Left lung (tissue), 10 donors: Measurements from ENCODE around the gene CHPF2. TPM values are rescaled to one million over a fixed set of nuclear protein-coding genes. Genes with fewer than 3 reads are reported as not detected.

Source experiments
- ATAC-seq: fragments of 200-7000 bp; cut with Tn5 transposase; one replicate; pipeline ENCODE4 v1.9.1; 2020; ENCODE audit warnings: moderate library complexity
- DNase-seq, 4 donors: peaks; one replicate each; pipeline ENCODE4 v3.0.0-alpha.2; 2013 to 2020
- H3K27ac ChIP-seq, 2 donors: fragments of 200-600 bp; sonication (generic) in 1 of 2; one replicate each; pipeline versions ENCODE4 v1.5.0 to v1.8.0; 2020 to 2021
- H3K27me3 ChIP-seq, 2 donors: fragments of 200-600 bp; sonication (generic) in 1 of 2; one replicate each; pipeline versions ENCODE4 v1.5.0 to v1.8.0; 2020 to 2021
- H3K36me3 ChIP-seq, 2 donors: fragments of 200-600 bp; sonication (generic) in 1 of 2; one replicate each; pipeline versions ENCODE4 v1.5.0 to v1.8.0; 2020 to 2021
- H3K4me1 ChIP-seq, 2 donors: fragments of 200-600 bp; one replicate each; pipeline ENCODE4 v1.8.0; 2021
- H3K4me3 ChIP-seq, 2 donors: fragments of 200-600 bp; sonication (generic) in 1 of 2; one replicate each; pipeline versions ENCODE4 v1.5.0 to v1.8.0; 2020 to 2021; ENCODE audit warnings: mild to moderate bottlenecking in 1 of 2
- H3K9me3 ChIP-seq, 2 donors: fragments of 200-600 bp; sonication (generic) in 1 of 2; one replicate each; pipeline versions ENCODE4 v1.5.0 to v1.8.0; 2020 to 2021
- CTCF ChIP-seq, 2 donors: fragments of 200-600 bp; sonication (generic) in 1 of 2; IDR thresholded peaks; one replicate each; pipeline versions ENCODE4 v1.5.0 to v1.8.0; 2021; ENCODE audit warnings: antibody characterized with exemption in 2 of 2
- intact Hi-C, 2 donors: fragments of 100-400 bp; cut with DNase I; formaldehyde crosslinking; loops; one replicate each; pipeline versions ENCODE4 v1.11.2 to v1.14.2; 2022
- polyA plus RNA-seq, 6 donors: library from polyadenylated mRNA; unstranded; fragments of 120-200 nt; gene quantifications; one replicate each; pipeline ENCODE4 v1.2.1, GENCODE V29; 2013; ENCODE audit not compliant: insufficient read length in 6 of 6
- total RNA-seq, 2 donors: library from RNA; stranded (reverse); fragmentation: NEBNext Ultra II Directional; extraction: Animal tissue kit (Norgen Biotek cat#: 25700); gene quantifications; one replicate each; pipeline ENCODE4 v1.2.1, GENCODE V29; 2021
- donor health status: DM: no; HTN: yes; CAD: no.
- donor health status: DM: no; HTN: no; CAD: no.

CHPF2 gene
- total and polyA plus RNA-seq, 8 donors: 18.1 to 53.8 (median 23.0) TPM

DNA sequence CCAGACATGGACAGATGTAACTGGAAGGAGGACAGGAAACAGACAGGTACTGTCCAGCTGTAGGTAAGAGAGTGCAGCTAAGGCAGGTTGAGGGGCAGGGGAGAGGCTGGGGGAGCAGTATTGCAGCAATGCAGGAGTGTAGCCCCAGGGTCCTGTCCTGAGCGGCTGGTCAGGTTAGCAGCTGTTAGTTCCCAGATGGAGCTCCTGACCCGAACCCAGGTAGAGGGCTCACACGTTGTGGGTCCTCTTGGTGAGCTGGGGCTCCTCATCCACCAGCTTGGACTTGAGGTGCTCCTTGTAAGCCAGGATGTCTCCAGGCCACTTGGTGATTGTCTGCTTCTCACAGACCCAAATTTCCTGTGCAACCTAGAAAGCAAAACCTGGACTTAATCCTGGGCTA is 18.5 kb upstream of the CHPF2 start:
- ATAC-seq (no peak), DNase-seq (no peak)
- H3K9me3 ChIP-seq: no peaks in the 10 kb centered on the region
- no peaks in the 10 kb centered on the region for H3K27me3 ChIP-seq
- H3K36me3 ChIP-seq: peaks cover 0 to 72% of the 10 kb centered on the region in 2 donors
- no peak for TF ChIP-seq CTCF (IDR thresholded peaks at IDR 0.05)
- H3K27ac ChIP-seq: no peak overlapping the region
- H3K4me1 ChIP-seq: no peaks in the 10 kb centered on the region
- no peak overlapping the region for H3K4me3 ChIP-seq
- intact Hi-C loops: no loop called here

DNA sequence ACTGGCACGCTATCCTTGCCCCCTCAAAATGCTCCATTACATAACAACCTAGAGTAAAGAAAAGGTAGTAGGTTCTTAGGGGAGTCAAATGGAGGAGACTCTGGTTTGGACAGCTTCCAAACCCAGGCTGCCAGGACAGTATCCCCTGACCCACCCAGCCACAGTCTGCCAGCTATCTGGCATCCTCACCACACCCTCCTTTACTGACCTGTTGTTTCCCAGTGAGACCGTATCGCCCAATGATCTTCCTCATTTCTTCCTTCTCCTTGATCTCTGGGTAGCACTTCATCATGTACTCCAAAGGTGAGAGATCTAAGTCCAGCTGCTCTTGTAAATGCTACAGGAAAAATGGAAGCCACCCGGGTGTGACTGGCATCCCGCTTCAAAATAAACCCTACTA is 16.9 kb upstream of the CHPF2 start:
- peaks cover 0 to 87% of the 10 kb centered on the region in 2 donors for H3K36me3 ChIP-seq
- intact Hi-C loops: no loop called here

DNA sequence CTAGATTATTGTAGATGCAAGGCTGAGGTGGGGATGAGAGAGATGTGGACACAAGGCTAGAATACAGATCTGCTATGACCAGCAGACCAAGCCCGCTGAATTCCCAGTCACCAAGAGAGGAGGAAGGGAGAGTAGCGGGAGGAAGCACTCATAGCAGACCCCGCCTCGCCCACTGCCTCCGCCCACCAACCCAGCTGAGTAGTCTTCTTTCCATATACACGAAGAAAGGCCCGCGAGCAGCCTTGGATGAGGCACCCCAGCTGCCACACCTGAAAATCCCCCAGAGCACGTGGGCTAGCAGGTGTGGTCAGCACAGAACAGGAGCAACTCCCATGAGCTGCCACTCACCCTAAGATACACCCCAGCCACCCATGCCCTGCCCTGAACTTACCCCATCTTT is 14.1 kb upstream of the CHPF2 start:
- intact Hi-C loops: no loop called here
- Histone ChIP-seq H3K27ac (no peak overlapping the region), H3K9me3 (no peaks in the 10 kb centered on the region), H3K4me1 (no peaks in the 10 kb centered on the region), H3K4me3 (no peak overlapping the region), H3K36me3 (peaks cover 0 to 100% of the 10 kb centered on the region in 2 donors), H3K27me3 (no peaks in the 10 kb centered on the region)
- no peak for DNase-seq
- no peak for TF ChIP-seq CTCF (IDR thresholded peaks at IDR 0.05)
- ATAC-seq: no peak

More for the DNA sequence above, 16.9 kb upstream of the CHPF2 start:
- Histone ChIP-seq H3K4me3 (no peak overlapping the region), H3K27me3 (no peaks in the 10 kb centered on the region), H3K4me1 (no peaks in the 10 kb centered on the region), H3K27ac (no peak overlapping the region), H3K9me3 (no peaks in the 10 kb centered on the region)
- no peak for DNase-seq
- ATAC-seq: no peak
- TF ChIP-seq CTCF (IDR thresholded peaks at IDR 0.05): no peak

DNA sequence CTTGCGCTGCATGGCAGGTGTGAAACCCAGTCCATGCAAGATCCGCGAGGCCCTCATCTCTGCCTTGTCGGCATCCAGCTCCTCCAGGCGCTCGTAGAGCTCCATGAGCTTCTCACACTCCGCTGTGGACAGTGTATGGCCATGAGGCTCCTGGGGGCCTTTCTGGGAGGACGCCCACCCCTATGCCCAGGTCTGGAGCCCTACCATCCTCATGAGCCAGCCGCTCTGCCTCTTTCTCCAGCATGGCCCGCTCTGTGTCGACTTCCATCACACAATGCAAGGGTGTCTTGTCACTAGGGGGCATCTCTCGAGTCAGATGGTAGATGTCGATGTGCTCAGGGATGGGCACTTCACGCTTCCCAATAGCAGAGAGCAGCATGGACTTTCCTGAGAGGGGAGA is 8.6 kb upstream of the CHPF2 start:
- no peaks in the 10 kb centered on the region for H3K27me3 ChIP-seq
- ATAC-seq (no peak), DNase-seq (no peak)
- no peak overlapping the region for H3K27ac ChIP-seq
- intact Hi-C loops: no loop called here
- H3K36me3 ChIP-seq: peaks cover 0 to 63% of the 10 kb centered on the region in 2 donors
- H3K9me3 ChIP-seq: no peaks in the 10 kb centered on the region
- H3K4me3 ChIP-seq: no peak overlapping the region
- H3K4me1 ChIP-seq: peaks cover 10 to 28% of the 10 kb centered on the region in 2 donors
- TF ChIP-seq CTCF (IDR thresholded peaks at IDR 0.05): no peak

DNA sequence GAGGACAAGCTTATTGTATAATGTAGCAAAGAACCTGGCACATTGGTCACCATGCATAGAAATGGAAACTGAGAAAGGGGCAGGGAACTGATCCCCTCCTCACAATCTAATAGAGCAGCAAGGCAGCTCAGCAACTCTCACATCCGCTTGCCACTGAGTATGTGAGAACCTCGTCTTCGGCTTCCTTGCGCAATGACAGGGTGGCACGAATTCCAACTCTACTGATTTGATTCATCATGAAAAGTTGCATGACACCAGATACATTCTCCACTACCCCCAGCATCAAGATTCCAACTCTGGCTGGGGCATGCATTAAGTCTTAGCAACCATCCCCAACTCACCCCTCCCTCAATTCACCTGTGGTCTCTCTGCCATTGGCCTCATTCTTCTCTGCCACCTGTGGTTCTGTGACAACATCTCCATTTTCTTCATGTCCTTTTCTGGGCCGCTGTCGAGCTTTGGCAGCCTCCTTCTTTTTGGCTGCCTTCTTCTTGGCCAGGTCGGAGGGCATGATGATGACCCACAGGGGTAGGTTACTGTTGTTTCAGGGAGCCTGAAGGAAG is 6.3 kb upstream of the CHPF2 start:
- DNase-seq (peak in 1 of 4 donors; percentile 31), ATAC-seq (no peak)
- Histone ChIP-seq H3K4me3 (peak overlapping the region; percentile 89 to 96), H3K27ac (no peak overlapping the region), H3K27me3 (no peaks in the 10 kb centered on the region), H3K9me3 (no peaks in the 10 kb centered on the region), H3K4me1 (peaks cover 10 to 28% of the 10 kb centered on the region in 2 donors), H3K36me3 (peaks cover 0 to 40% of the 10 kb centered on the region in 2 donors)
- intact Hi-C loops: no loop called here
- no peak for TF ChIP-seq CTCF (IDR thresholded peaks at IDR 0.05)
